OCI-LY1 (cell line): Measurements from ENCODE around the gene RARA.

ENCODE experiments used
- H2AFZ ChIP-seq: fragments of 200-600 bp; sonication (generic), shearing (Covaris generic); 2 replicates; pipeline ENCODE4 v1.6.0; 2014; ENCODE audit warnings: antibody characterized with exemption, mild to moderate bottlenecking, low read length
- H3F3A ChIP-seq: fragments of 200-600 bp; sonication (generic), shearing (Covaris generic); 2 replicates; pipeline ENCODE4 v1.6.0; 2014; ENCODE audit warnings: mild to moderate bottlenecking, antibody characterized with exemption, low read length, moderate library complexity; ENCODE audit not compliant: insufficient read depth
- H3K27ac ChIP-seq: fragments of 200-600 bp; sonication (generic); 2 replicates; pipeline ENCODE4 v1.5.1; 2014; ENCODE audit warnings: low read length, mixed run types, mild to moderate bottlenecking, low read depth; ENCODE audit not compliant: poor library complexity, severe bottlenecking
- H3K27me3 ChIP-seq: fragments of 200-600 bp; sonication (generic); 2 replicates; pipeline ENCODE4 v1.6.0; 2014; ENCODE audit warnings: antibody characterized with exemption, mild to moderate bottlenecking, low read length, moderate library complexity; ENCODE audit not compliant: insufficient read depth
- H3K36me3 ChIP-seq: fragments of 200-600 bp; sonication (generic); 2 replicates; pipeline ENCODE4 v1.6.1; 2014; ENCODE audit warnings: mild to moderate bottlenecking, antibody characterized with exemption, low read length, moderate library complexity, mixed read lengths; ENCODE audit not compliant: insufficient read depth
- H3K4me1 ChIP-seq: fragments of 200-600 bp; sonication (generic); 2 replicates; pipeline ENCODE4 v1.5.1; 2014; ENCODE audit warnings: mild to moderate bottlenecking, low read length, moderate library complexity; ENCODE audit not compliant: insufficient read depth, severe bottlenecking
- H3K4me2 ChIP-seq: fragments of 200-600 bp; sonication (generic), shearing (Covaris generic); 2 replicates; pipeline ENCODE4 v1.6.1; 2014; ENCODE audit warnings: low read length
- H3K4me3 ChIP-seq: fragments of 200-600 bp; sonication (generic); 2 replicates; pipeline ENCODE4 v1.5.1; 2014; ENCODE audit warnings: low read length, low read depth, mild to moderate bottlenecking, mixed read lengths; ENCODE audit not compliant: poor library complexity, severe bottlenecking
- H3K79me2 ChIP-seq: fragments of 200-600 bp; shearing (Covaris generic); 2 replicates; pipeline ENCODE4 v1.6.1; 2016; ENCODE audit warnings: mixed run types, low read length, mixed read lengths; ENCODE audit not compliant: insufficient read depth
- H3K9ac ChIP-seq: fragments of 200-600 bp; sonication (generic), shearing (Covaris generic); 2 replicates; pipeline ENCODE4 v1.6.1; 2014; ENCODE audit warnings: mild to moderate bottlenecking, low read length, mixed read lengths
- H3K9me2 ChIP-seq: fragments of 200-600 bp; sonication (generic), shearing (Covaris generic); 2 replicates; pipeline ENCODE4 v1.6.1; 2014; ENCODE audit warnings: low read depth, mild to moderate bottlenecking, low read length, mixed read lengths
- H3K9me3 ChIP-seq: fragments of 200-600 bp; shearing (Covaris generic); 2 replicates; pipeline ENCODE4 v1.6.1; 2014; ENCODE audit warnings: low read length, mixed read lengths
- H4K20me1 ChIP-seq: fragments of 200-600 bp; sonication (generic), shearing (Covaris generic); 2 replicates; pipeline ENCODE4 v1.6.0; 2016; ENCODE audit warnings: mild to moderate bottlenecking, low read length; ENCODE audit not compliant: insufficient read depth
- EZH2 ChIP-seq: fragments of 200-600 bp; sonication (generic), shearing (Covaris generic); IDR thresholded peaks from 2 replicates; pipeline ENCODE4 v1.8.0; 2017; ENCODE audit warnings: borderline replicate concordance, mixed run types, mild to moderate bottlenecking, antibody characterized with exemption, low read length, moderate library complexity, mixed read lengths
- TF ChIP-seq, protein P1 (sequence below): fragments of 200-600 bp; sonication (generic), shearing (Covaris generic); IDR thresholded peaks from 2 replicates; pipeline ENCODE4 v1.5.1; 2017; ENCODE audit warnings: mild to moderate bottlenecking, antibody characterized with exemption, low read length, moderate library complexity, mixed read lengths

The RARA gene

DNA sequence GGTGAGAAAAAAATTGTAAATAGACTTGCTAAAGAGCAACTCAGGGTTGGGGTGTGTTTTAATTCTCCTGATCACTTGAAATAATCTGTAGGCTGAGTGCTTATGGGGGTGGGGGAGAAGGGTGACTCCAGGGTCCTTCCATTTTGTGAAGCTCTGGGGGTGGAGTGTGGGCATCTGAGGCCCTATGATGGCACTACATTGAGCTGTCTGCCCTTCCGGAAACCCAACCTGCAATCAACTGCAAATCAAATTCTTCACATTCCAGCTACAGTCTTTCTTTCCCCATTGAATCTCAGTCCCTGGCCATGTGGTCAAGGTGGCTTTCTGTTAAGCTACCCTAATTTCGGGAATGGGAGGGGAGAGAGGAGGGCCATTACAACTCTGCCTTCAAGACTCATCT lies 27.3 kb upstream of the RARA start:
- Histone ChIP-seq H3K4me1 (no peaks in the 10 kb centered on the region), H3K36me3 (peaks cover 42% of the 10 kb centered on the region), H3K9me3 (no peaks in the 10 kb centered on the region), H2AFZ (no peak overlapping the region), H3K9ac (no peak overlapping the region), H3K79me2 (no peaks in the 10 kb centered on the region), H3F3A (no peaks in the 10 kb centered on the region), H3K4me2 (no peak overlapping the region), H3K27ac (no peak overlapping the region), H3K4me3 (no peak overlapping the region), H3K9me2 (no peaks in the 10 kb centered on the region), H4K20me1 (no peaks in the 10 kb centered on the region), H3K27me3 (no peaks in the 10 kb centered on the region)
- no peak for TF ChIP-seq EZH2
- TF ChIP-seq, protein P1, sequence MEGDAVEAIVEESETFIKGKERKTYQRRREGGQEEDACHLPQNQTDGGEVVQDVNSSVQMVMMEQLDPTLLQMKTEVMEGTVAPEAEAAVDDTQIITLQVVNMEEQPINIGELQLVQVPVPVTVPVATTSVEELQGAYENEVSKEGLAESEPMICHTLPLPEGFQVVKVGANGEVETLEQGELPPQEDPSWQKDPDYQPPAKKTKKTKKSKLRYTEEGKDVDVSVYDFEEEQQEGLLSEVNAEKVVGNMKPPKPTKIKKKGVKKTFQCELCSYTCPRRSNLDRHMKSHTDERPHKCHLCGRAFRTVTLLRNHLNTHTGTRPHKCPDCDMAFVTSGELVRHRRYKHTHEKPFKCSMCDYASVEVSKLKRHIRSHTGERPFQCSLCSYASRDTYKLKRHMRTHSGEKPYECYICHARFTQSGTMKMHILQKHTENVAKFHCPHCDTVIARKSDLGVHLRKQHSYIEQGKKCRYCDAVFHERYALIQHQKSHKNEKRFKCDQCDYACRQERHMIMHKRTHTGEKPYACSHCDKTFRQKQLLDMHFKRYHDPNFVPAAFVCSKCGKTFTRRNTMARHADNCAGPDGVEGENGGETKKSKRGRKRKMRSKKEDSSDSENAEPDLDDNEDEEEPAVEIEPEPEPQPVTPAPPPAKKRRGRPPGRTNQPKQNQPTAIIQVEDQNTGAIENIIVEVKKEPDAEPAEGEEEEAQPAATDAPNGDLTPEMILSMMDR = no peak

DNA sequence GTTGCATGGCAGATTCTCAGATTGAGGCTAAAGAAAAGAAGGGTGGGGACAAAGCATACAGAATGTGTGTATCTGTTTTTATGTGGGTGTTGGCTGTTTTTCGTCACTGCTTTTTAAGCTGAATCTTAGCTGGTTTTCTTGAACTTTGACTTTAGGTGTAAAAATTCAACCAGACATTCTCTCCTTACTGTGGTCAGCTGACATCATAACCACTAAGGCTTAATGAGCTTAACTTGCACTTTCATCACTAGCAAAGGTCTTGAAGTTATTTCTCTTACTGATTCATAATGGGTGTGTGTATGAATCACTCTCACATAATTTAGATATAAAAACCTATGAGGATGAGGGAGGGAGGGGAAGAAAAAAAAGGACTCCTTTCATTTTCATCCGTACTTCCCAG lies 25.3 kb upstream of the RARA start:
- Histone ChIP-seq H3F3A (no peaks in the 10 kb centered on the region), H3K9ac (no peak overlapping the region), H3K4me3 (no peak overlapping the region), H3K9me3 (no peaks in the 10 kb centered on the region), H3K4me2 (no peak overlapping the region), H3K36me3 (peaks cover 25% of the 10 kb centered on the region), H2AFZ (no peak overlapping the region), H3K27ac (no peak overlapping the region), H4K20me1 (no peaks in the 10 kb centered on the region), H3K9me2 (no peaks in the 10 kb centered on the region), H3K79me2 (peaks cover 4% of the 10 kb centered on the region; the same call in 1 of the 2 replicates), H3K27me3 (no peaks in the 10 kb centered on the region), H3K4me1 (peaks cover 8% of the 10 kb centered on the region)
- TF ChIP-seq, protein P1 = no peak
- TF ChIP-seq EZH2 = no peak

DNA sequence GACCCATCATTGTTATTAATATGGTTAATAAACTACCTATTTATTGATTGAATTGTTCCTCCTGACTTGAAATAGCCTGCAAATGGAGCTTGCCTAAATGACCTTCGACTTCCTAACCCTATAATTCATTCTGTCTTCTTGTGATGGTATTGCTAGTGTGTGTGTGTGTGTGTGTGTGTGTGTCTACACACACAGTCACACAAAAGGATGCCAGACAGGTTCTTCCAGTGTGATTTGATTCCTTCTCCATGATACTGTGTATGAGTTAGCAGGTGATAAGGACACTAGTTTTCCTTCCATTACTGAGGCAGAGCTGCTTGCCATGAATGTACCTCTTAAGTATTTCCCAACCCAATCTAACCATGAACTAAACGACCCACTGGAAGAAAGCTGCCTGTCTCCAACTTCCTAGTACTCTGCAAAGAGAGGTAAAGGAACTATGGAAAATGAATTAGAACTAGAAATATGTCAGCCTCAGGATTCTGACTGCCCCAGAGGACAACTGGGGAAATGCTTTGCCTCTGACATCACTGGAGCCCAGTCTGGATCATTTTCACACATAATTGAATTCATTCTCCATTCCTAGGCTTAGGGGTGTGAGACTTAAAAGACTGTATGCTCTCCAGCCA lies 24.8 kb upstream of the RARA start:
- H3K4me2 ChIP-seq = no peak overlapping the region
- peaks cover 10% of the 10 kb centered on the region; the same call in 1 of the 2 replicates for H3K79me2 ChIP-seq
- H4K20me1 ChIP-seq = no peaks in the 10 kb centered on the region
- peaks cover 22% of the 10 kb centered on the region for H3K36me3 ChIP-seq
- no peaks in the 10 kb centered on the region for H3F3A ChIP-seq
- peaks cover 13% of the 10 kb centered on the region for H3K4me1 ChIP-seq
- no peak overlapping the region for H3K27ac ChIP-seq
- H3K9me2 ChIP-seq = no peaks in the 10 kb centered on the region
- no peak overlapping the region for H3K9ac ChIP-seq
- no peak overlapping the region for H2AFZ ChIP-seq
- H3K27me3 ChIP-seq = no peaks in the 10 kb centered on the region
- H3K9me3 ChIP-seq = no peaks in the 10 kb centered on the region
- TF ChIP-seq, protein P1 = no peak
- no peak for TF ChIP-seq EZH2
- H3K4me3 ChIP-seq = no peak overlapping the region
